Endothelial cell of umbilical vein (primary cell): ENCODE measurements around the gene METTL24. TPM values are rescaled to one million over a fixed set of nuclear protein-coding genes. Genes with fewer than 3 reads are reported as not detected.

ENCODE experiments used
- BruUV-seq: library from RNA; stranded (reverse); fragments of 400-500 nt; replicated peaks from 2 replicates; lab custom pipeline; 2021; lab: Mats Ljungman, UMichigan
- CTCF ChIA-PET: fragments of 300-600, 350-600 bp; sonication (Branson Sonifier 250); formaldehyde crosslinking; loops from one replicate; lab custom pipeline; 2021; ENCODE audit warnings: antibody characterized with exemption, inconsistent platforms; lab: Charles Lee
- POLR2A ChIA-PET: fragments of 300-600, 350-600 bp; sonication (Branson Sonifier 250); formaldehyde crosslinking; loops from one replicate; lab custom pipeline; 2021; ENCODE audit warnings: antibody characterized with exemption, inconsistent platforms; lab: Charles Lee
- DNase-seq: peaks from one replicate; pipeline ENCODE4 v3.0.0-alpha.2; 2011; ENCODE audit warnings: low read depth, low spot score
- FAIRE-seq: peaks from 2 replicates; lab custom pipeline; 2011; peaks lifted over from hg19 to GRCh38; lab: Jason Lieb, UNC
- H2AFZ ChIP-seq: 2 replicates; pipeline ENCODE4 v1.6.0; 2012; ENCODE audit warnings: low read depth, low read length, control low read depth, inconsistent platforms
- H3K27ac ChIP-seq: 2 replicates; pipeline ENCODE4 v1.5.1; 2011; ENCODE audit warnings: low read depth, mild to moderate bottlenecking, control low read depth, low read length, moderate library complexity; ENCODE audit not compliant: insufficient read depth
- H3K27me3 ChIP-seq, 2 experiments: 2 replicates each; pipeline versions ENCODE4 v1.6.0 to v1.6.1; 2011; ENCODE audit warnings: low read length in 2 of 2, mixed read lengths in 1 of 2; ENCODE audit not compliant: control insufficient read depth in 2 of 2, insufficient read depth in 2 of 2
- H3K36me3 ChIP-seq, 2 experiments: 2 replicates in 1 of 2; 3 replicates in 1 of 2; pipeline ENCODE4 v1.5.1; 2011; ENCODE audit warnings: low read length in 2 of 2, mild to moderate bottlenecking in 1 of 2, moderate library complexity in 1 of 2; ENCODE audit not compliant: control insufficient read depth in 2 of 2, insufficient read depth in 2 of 2; ENCODE audit errors: extremely low read depth in 1 of 2
- H3K4me1 ChIP-seq: 3 replicates; pipeline ENCODE4 v1.5.1; 2011; ENCODE audit warnings: mild to moderate bottlenecking, low read length; ENCODE audit not compliant: control insufficient read depth, insufficient read depth; ENCODE audit errors: extremely low read depth
- H3K4me2 ChIP-seq: 2 replicates; pipeline ENCODE4 v1.6.1; 2011; ENCODE audit warnings: low read length, control low read depth, mixed read lengths; ENCODE audit not compliant: insufficient read depth
- H3K4me3 ChIP-seq, 3 experiments: fragments of 200-600 bp in 1 of 3; sonication (generic), shearing (Covaris generic) in 1 of 3; replicated peaks in 1 of 3; 2 replicates each; pipeline ENCODE4 v1.5.1; 2011 to 2016; ENCODE audit warnings: control low read depth in 3 of 3, low read length in 3 of 3, mild to moderate bottlenecking in 2 of 3, inconsistent platforms in 1 of 3, low read depth in 1 of 3, moderate library complexity in 1 of 3; ENCODE audit not compliant: insufficient read depth in 1 of 3
- H3K79me2 ChIP-seq: 2 replicates; pipeline ENCODE4 v1.6.0; 2012; ENCODE audit warnings: low read length, inconsistent platforms; ENCODE audit not compliant: control insufficient read depth, insufficient read depth
- H3K9ac ChIP-seq: replicated peaks from 2 replicates; pipeline ENCODE3; 2011; ENCODE audit warnings: low read length, control low read depth; ENCODE audit not compliant: insufficient read depth; ENCODE audit errors: extremely low read depth
- H3K9me1 ChIP-seq: replicated peaks from 3 replicates; pipeline ENCODE4 v1.6.0; 2011; ENCODE audit warnings: mild to moderate bottlenecking, low read length; ENCODE audit not compliant: control insufficient read depth, insufficient read depth; ENCODE audit errors: extremely low read depth
- H3K9me3 ChIP-seq: replicated peaks from 2 replicates; pipeline ENCODE4 v1.5.1; 2012; ENCODE audit warnings: low read length, inconsistent platforms; ENCODE audit not compliant: control insufficient read depth, insufficient read depth
- H4K20me1 ChIP-seq: replicated peaks from 2 replicates; pipeline ENCODE3; 2011; ENCODE audit warnings: mild to moderate bottlenecking, low read length; ENCODE audit not compliant: control insufficient read depth, insufficient read depth; ENCODE audit errors: extremely low read depth
- CTCF ChIP-seq, 2 donors: IDR thresholded peaks; 1 replicate in 1 of 2; 2 replicates in 1 of 2; pipeline ENCODE4 v1.5.1; 2011; ENCODE audit warnings: low read length in 2 of 2, mild to moderate bottlenecking in 2 of 2, moderate library complexity in 2 of 2, control low read depth in 1 of 2, inconsistent platforms in 1 of 2, low read depth in 1 of 2; ENCODE audit not compliant: insufficient read depth in 1 of 2; ENCODE audit errors: extremely low read depth in 1 of 2
- EZH2 ChIP-seq: IDR thresholded peaks from 2 replicates; pipeline ENCODE4 v1.6.1; 2012; ENCODE audit warnings: borderline replicate concordance, low read depth, mild to moderate bottlenecking, moderate library complexity, low read length, inconsistent platforms; ENCODE audit not compliant: severe bottlenecking
- FOS ChIP-seq: IDR thresholded peaks from 2 replicates; pipeline ENCODE4 v1.6.1; 2011; ENCODE audit warnings: mild to moderate bottlenecking, low read length, moderate library complexity, borderline replicate concordance; ENCODE audit not compliant: insufficient read depth
- GATA2 ChIP-seq: IDR thresholded peaks from 2 replicates; pipeline ENCODE4 v1.7.0; 2011; ENCODE audit warnings: low read depth, mild to moderate bottlenecking, moderate library complexity, mixed read lengths, low read length; ENCODE audit not compliant: insufficient read length, insufficient read depth
- JUN ChIP-seq: IDR thresholded peaks from 2 replicates; pipeline ENCODE4 v1.6.1; 2011; ENCODE audit warnings: borderline replicate concordance, low read depth; ENCODE audit not compliant: insufficient read length, insufficient read depth
- MYC ChIP-seq: IDR thresholded peaks from one replicate; pipeline ENCODE4 v1.6.1; 2011; ENCODE audit warnings: mild to moderate bottlenecking, low read depth, low read length
- POLR2A ChIP-seq: IDR thresholded peaks from 2 replicates; pipeline ENCODE4 v1.6.1; 2012; ENCODE audit warnings: low read depth, mild to moderate bottlenecking, control low read depth, low read length
- POLR2AphosphoS5 ChIP-seq: IDR thresholded peaks from 2 replicates; pipeline ENCODE4 v1.6.1; 2012; ENCODE audit warnings: low read depth, mild to moderate bottlenecking, control low read depth, low read length, moderate library complexity; ENCODE audit not compliant: insufficient read depth
- dilution Hi-C: fragments of 300-500 bp; cut with MboI; formaldehyde crosslinking; loops from one replicate; pipeline ENCODE4 v1.15.0; 2019; ENCODE audit warnings: low sequenced_read_pairs; ENCODE audit not compliant: extremely low pct_ligation_motif_present
- intact Hi-C: fragments of 100-400 bp; cut with micrococcal nuclease; formaldehyde crosslinking; loops from one replicate; pipeline ENCODE4 v1.10.0; 2022
- polyA plus RNA-seq, 4 experiments: library from polyadenylated mRNA; depleted of rRNA in 3 of 4; stranded (reverse) in 3 of 4; unstranded in 1 of 4; fragments of >200 nt; gene quantifications; 2 replicates each; pipeline versions ENCODE4 v1.2.1 to v1.2.3, GENCODE V29; 2011 to 2012; ENCODE audit warnings: missing spikeins in 1 of 4
- total RNA-seq: library from RNA; stranded (reverse); gene quantifications from 2 replicates; pipeline ENCODE4 v1.2.3, GENCODE V29; 2021
- TF ChIP-seq, protein P1 (sequence below): IDR thresholded peaks from 2 replicates; pipeline ENCODE4 v1.6.1; 2011; ENCODE audit not compliant: insufficient read depth, insufficient read length

METTL24 gene
- total and polyA plus RNA-seq, 2 donors (not counting 3 experiments of a cell fraction or from before 2014, with no cell fraction given) = not detected

GRCh38 chr6:110226261-110226660, 131.9 kb downstream of the METTL24 start:
- Histone ChIP-seq H3K4me2 (no peak overlapping the region), H3K36me3 (peaks cover 0 to 2% of the 10 kb centered on the region in 2 experiments), H3K4me3 (no peak overlapping the region), H4K20me1 (no peaks in the 10 kb centered on the region), H3K9me1 (no peaks in the 10 kb centered on the region), H3K9ac (no peak overlapping the region), H3K4me1 (no peaks in the 10 kb centered on the region), H2AFZ (no peak overlapping the region), H3K9me3 (no peaks in the 10 kb centered on the region), H3K27ac (no peak overlapping the region), H3K27me3 (no peaks in the 10 kb centered on the region), H3K79me2 (no peaks in the 10 kb centered on the region)
- DNase-seq = no peak
- CTCF ChIA-PET = no interaction called here
- no TSS peak for BruUV-seq
- no peak for TF ChIP-seq FOS
- no peak for TF ChIP-seq CTCF (IDR thresholded peaks at IDR 0.05; ENCODE audit: extremely low read depth in 1 of 2, insufficient read depth in 1 of 2, low read depth in 1 of 2, low read length in 2 of 2)
- no peak for TF ChIP-seq POLR2AphosphoS5
- no peak for TF ChIP-seq EZH2
- TF ChIP-seq GATA2 = no peak
- no peak for TF ChIP-seq POLR2A
- no peak for TF ChIP-seq JUN
- TF ChIP-seq, protein P1, sequence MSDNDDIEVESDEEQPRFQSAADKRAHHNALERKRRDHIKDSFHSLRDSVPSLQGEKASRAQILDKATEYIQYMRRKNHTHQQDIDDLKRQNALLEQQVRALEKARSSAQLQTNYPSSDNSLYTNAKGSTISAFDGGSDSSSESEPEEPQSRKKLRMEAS = no peak
- no peak for TF ChIP-seq MYC
- POLR2A ChIA-PET = no interaction called here
- FAIRE-seq = no peak
- intact Hi-C loops = no loop called here
- dilution Hi-C loops = no loop called here
